Fibroblast of skin of left biceps (primary cell): ENCODE data around the gene CLSTN1.
"Not testable (repeated sequence)": the region's sequence is repeated elsewhere in the genome, so short reads cannot be mapped to it uniquely, and the experiment has no call there.

ENCODE experiments used
- DNase-seq, 2 experiments: peaks; one replicate each; pipeline ENCODE4 v3.0.0-alpha.2; 2013; ENCODE audit warnings: low read depth in 2 of 2

CLSTN1 gene

GRCh38 chr1:9714257-9714718 is 109.5 kb downstream of the CLSTN1 start:
- DNase-seq: no peak

GRCh38 chr1:9712767-9713166 is 111.0 kb downstream of the CLSTN1 start:
- not testable (repeated sequence) for DNase-seq

GRCh38 chr1:9711466-9712020 is 112.2 kb downstream of the CLSTN1 start:
- no peak for DNase-seq

GRCh38 chr1:9710037-9710436 is 113.7 kb downstream of the CLSTN1 start:
- no peak for DNase-seq

GRCh38 chr1:9706178-9706577 is 117.6 kb downstream of the CLSTN1 start:
- no peak for DNase-seq

GRCh38 chr1:9705337-9706093 is 118.2 kb downstream of the CLSTN1 start:
- DNase-seq: no peak

GRCh38 chr1:9703681-9704080 is 120.1 kb downstream of the CLSTN1 start:
- DNase-seq: no peak

- no peak for DNase-seq
These were observed 120.6 kb downstream of the CLSTN1 start for GRCh38 chr1:9703165-9703509.

- no peak for DNase-seq
These were observed 122.1 kb downstream of the CLSTN1 start for GRCh38 chr1:9701665-9702064.

- DNase-seq: peak in 1 of 2 experiments; percentile 28
These were observed 123.4 kb downstream of the CLSTN1 start for GRCh38 chr1:9700340-9700739.

GRCh38 chr1:9699361-9699760 is 124.4 kb downstream of the CLSTN1 start:
- DNase-seq: no peak

GRCh38 chr1:9696793-9697192 is 127.0 kb downstream of the CLSTN1 start:
- no peak for DNase-seq

GRCh38 chr1:9691691-9692090 is 132.1 kb downstream of the CLSTN1 start:
- DNase-seq: no peak

- DNase-seq: no peak
These were observed 132.7 kb downstream of the CLSTN1 start for GRCh38 chr1:9691108-9691445.

GRCh38 chr1:9690440-9691107 is 133.2 kb downstream of the CLSTN1 start:
- DNase-seq: no peak

- no peak for DNase-seq
These were observed 133.8 kb downstream of the CLSTN1 start for GRCh38 chr1:9689971-9690381.

GRCh38 chr1:9689011-9689706 is 134.6 kb downstream of the CLSTN1 start:
- DNase-seq: no peak

- no peak for DNase-seq
These were observed 135.2 kb downstream of the CLSTN1 start for GRCh38 chr1:9688599-9688998.

- no peak for DNase-seq
These were observed 135.7 kb downstream of the CLSTN1 start for GRCh38 chr1:9687874-9688582.

GRCh38 chr1:9687120-9687873 is 136.5 kb downstream of the CLSTN1 start:
- DNase-seq: peak in 1 of 2 experiments; percentile 30

- no peak for DNase-seq
These were observed 139.0 kb downstream of the CLSTN1 start for GRCh38 chr1:9684801-9685200.
